ENCODE measurements around the gene OSR1. TPM values are rescaled to one million over a fixed set of nuclear protein-coding genes. Genes with fewer than 3 reads are reported as not detected.

The OSR1 gene
- total RNA-seq, 1 experiment from 2014 or later = 2.6 TPM

DNA sequence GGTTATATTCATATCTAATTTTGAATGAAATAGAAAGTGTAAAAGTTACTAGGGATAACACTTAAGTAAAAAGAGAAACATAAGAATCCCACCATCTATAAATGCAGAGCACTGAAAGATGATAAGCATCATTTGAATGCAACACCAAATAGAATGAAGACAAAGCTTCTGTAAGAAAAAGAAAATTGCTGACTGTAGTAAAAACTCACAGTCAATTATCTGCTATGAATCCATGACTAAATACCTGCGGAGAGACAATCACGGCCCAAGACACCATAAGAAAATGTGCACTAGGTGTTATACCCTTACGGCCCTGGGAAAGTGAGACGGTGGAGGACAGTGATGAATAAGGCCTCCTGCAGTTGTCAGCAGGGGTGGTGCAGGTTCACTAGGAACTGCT is 45.4 kb upstream of the OSR1 start:
- intact Hi-C loops (cut with micrococcal nuclease) = loop anchor here (1.0 kb wide), 1 partner anchor 11 kb away; no protein-coding TSS in a partner anchor
- ChIA-PET POLR2A (no interaction called here), CTCF (no interaction called here), RAD21 (ENCODE audit: low non-redundant PET in 1 of 2, low total read pairs in 2 of 2, uncharacterized antibody in 2 of 2, unreplicated experiment in 2 of 2) (no interaction called here)
- H4K20me1 ChIP-seq (ENCODE audit: insufficient read depth) = no peaks in the 10 kb centered on the region
- H3K4me2 ChIP-seq (ENCODE audit: low read length) = no peak overlapping the region
- H3K79me2 ChIP-seq (ENCODE audit: insufficient read depth, low read length) = no peaks in the 10 kb centered on the region
- H3K9me2 ChIP-seq (ENCODE audit: insufficient read depth) = 0 out of 2 replicates have a peak, but pooled peaks cover 3% of the 10 kb centered on the region
- no peak for ATAC-seq
- no peaks in the 10 kb centered on the region for H3K27me3 ChIP-seq (ENCODE audit: insufficient read depth, low read length)
- no peak overlapping the region for H3K9ac ChIP-seq (ENCODE audit: low read length)
- H3K4me1 ChIP-seq (ENCODE audit: control insufficient read depth in 1 of 2, insufficient read depth in 2 of 2, low read length in 2 of 2) = no peaks in the 10 kb centered on the region
- H2AFZ ChIP-seq (ENCODE audit: low read depth, low read length, poor library complexity, severe bottlenecking) = no peak overlapping the region
- no peaks in the 10 kb centered on the region for H3K9me3 ChIP-seq (ENCODE audit: control insufficient read depth in 1 of 2, insufficient read depth in 1 of 2, low read depth in 1 of 2, low read length in 2 of 2)
- DNase-seq (ENCODE audit: low read depth, low spot score) = no peak
- no peak for TF ChIP-seq SRF (IDR thresholded peaks at IDR 0.05; ENCODE audit: low read depth)
- TF ChIP-seq POLR2A (IDR thresholded peaks at IDR 0.05; ENCODE audit: borderline replicate concordance, extremely low read depth, insufficient read depth, insufficient read length) = no peak
- no peak for TF ChIP-seq CTCF (IDR thresholded peaks at IDR 0.05 in 2 of 3, conservative IDR thresholded peaks at IDR 0.05 in 1 of 3; ENCODE audit: borderline replicate concordance in 1 of 3, insufficient read depth in 1 of 3, low read depth in 2 of 3, low read length in 2 of 3)
- no peak for TF ChIP-seq JUND (IDR thresholded peaks at IDR 0.05)
- no peak for TF ChIP-seq ELF1 (IDR thresholded peaks at IDR 0.05; ENCODE audit: borderline replicate concordance, low read depth)
- no peak for TF ChIP-seq CBX3 (IDR thresholded peaks at IDR 0.05; ENCODE audit: low read depth)
- no peak for TF ChIP-seq EZH2phosphoT487 (IDR thresholded peaks at IDR 0.05; ENCODE audit: borderline replicate concordance)
- no peak for TF ChIP-seq RAD21 (IDR thresholded peaks at IDR 0.05; ENCODE audit: low read depth)
- no peak for TF ChIP-seq EGR1 (IDR thresholded peaks at IDR 0.05; ENCODE audit: low read depth)
- TF ChIP-seq YY1 (IDR thresholded peaks at IDR 0.05; ENCODE audit: extremely low read depth, insufficient replicate concordance, low read depth, low read length) = no peak
- TF ChIP-seq, protein P1, sequence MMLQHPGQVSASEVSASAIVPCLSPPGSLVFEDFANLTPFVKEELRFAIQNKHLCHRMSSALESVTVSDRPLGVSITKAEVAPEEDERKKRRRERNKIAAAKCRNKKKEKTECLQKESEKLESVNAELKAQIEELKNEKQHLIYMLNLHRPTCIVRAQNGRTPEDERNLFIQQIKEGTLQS (IDR thresholded peaks at IDR 0.05) = no peak
- no peak for TF ChIP-seq POLR2AphosphoS5 (IDR thresholded peaks at IDR 0.05; ENCODE audit: low read depth, low read length)
- TF ChIP-seq ZNF274 (IDR thresholded peaks at IDR 0.05; ENCODE audit: low read depth, low read length) = no peak
- TF ChIP-seq FOSL1 (IDR thresholded peaks at IDR 0.05; ENCODE audit: low read depth) = no peak
- no peak overlapping the region for H3K4me3 ChIP-seq (replicated peaks in 1 of 2; ENCODE audit: low read depth in 1 of 2, low read length in 2 of 2)
- BruUV-seq (replicated peaks) = no TSS peak
- no peak overlapping the region for H3K27ac ChIP-seq (ENCODE audit: low read depth, low read length)
- no peaks in the 10 kb centered on the region for H3K36me3 ChIP-seq (ENCODE audit: control insufficient read depth in 1 of 2, insufficient read depth in 2 of 2, low read length in 2 of 2)

Data from HCT116 (cell line).